ENCODE data around the gene ZNF26.
"Not testable (repeated sequence)": the region's sequence is repeated elsewhere in the genome, so short reads cannot be mapped to it uniquely, and the experiment has no call there.

GRCh38 chr12:132963947-132964346, 22.2 kb upstream of the ZNF26 start:
- TF ChIP-seq CTCF, POLR2AphosphoS5 (IDR thresholded peaks at IDR 0.05): not testable (repeated sequence)
